ENCODE results near the gene PPP3R1.

- TF ChIP-seq CTCF (IDR thresholded peaks at IDR 0.05) = no peak
- TF ChIP-seq EP300 (IDR thresholded peaks at IDR 0.05) = no peak
Measured at GRCh38 chr2:68245672-68246071, 6.7 kb downstream of the PPP3R1 start.
